Subcutaneous adipose tissue (tissue), 4 donors: ENCODE results near the gene TMEM128. TPM values are rescaled to one million over a fixed set of nuclear protein-coding genes. Genes with fewer than 3 reads are reported as not detected.

Experiments
- total RNA-seq, 4 donors: library from RNA; depleted of rRNA; stranded (reverse); fragments of >200 nt; gene quantifications; one replicate each; pipeline ENCODE4 v1.1.0, GENCODE V29; 2016
- TF ChIP-seq, protein P1 (sequence below): fragments of 450-650 bp; IDR thresholded peaks from one replicate; pipeline ENCODE4 v1.5.1; 2016; ENCODE audit warnings: low read depth, mild to moderate bottlenecking, control low read depth, antibody characterized with exemption, moderate library complexity

Gene TMEM128
- total RNA-seq, 4 donors from 2014 or later = 15.2 to 24.5 (median 17.3) TPM

DNA sequence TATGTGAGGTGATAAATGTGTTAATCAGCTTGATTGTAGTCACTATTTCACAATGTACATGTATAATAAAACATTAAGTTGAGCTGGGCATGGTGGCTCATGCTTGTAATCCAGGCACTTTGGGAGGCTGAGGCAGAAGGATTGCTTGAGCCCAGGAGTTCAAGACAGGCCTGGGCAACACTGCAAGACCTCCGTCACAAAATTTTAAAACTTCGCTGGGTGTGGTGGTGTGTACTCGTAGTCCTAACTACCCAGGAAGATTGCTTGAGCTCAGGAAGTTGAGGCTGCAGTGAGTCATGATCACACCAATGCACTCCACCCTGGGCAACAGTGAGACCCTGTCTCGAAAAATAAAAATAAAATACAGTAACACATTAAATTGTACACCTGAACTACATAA is 21.8 kb upstream of the TMEM128 start:
- TF ChIP-seq, protein P1, sequence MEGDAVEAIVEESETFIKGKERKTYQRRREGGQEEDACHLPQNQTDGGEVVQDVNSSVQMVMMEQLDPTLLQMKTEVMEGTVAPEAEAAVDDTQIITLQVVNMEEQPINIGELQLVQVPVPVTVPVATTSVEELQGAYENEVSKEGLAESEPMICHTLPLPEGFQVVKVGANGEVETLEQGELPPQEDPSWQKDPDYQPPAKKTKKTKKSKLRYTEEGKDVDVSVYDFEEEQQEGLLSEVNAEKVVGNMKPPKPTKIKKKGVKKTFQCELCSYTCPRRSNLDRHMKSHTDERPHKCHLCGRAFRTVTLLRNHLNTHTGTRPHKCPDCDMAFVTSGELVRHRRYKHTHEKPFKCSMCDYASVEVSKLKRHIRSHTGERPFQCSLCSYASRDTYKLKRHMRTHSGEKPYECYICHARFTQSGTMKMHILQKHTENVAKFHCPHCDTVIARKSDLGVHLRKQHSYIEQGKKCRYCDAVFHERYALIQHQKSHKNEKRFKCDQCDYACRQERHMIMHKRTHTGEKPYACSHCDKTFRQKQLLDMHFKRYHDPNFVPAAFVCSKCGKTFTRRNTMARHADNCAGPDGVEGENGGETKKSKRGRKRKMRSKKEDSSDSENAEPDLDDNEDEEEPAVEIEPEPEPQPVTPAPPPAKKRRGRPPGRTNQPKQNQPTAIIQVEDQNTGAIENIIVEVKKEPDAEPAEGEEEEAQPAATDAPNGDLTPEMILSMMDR = no peak

DNA sequence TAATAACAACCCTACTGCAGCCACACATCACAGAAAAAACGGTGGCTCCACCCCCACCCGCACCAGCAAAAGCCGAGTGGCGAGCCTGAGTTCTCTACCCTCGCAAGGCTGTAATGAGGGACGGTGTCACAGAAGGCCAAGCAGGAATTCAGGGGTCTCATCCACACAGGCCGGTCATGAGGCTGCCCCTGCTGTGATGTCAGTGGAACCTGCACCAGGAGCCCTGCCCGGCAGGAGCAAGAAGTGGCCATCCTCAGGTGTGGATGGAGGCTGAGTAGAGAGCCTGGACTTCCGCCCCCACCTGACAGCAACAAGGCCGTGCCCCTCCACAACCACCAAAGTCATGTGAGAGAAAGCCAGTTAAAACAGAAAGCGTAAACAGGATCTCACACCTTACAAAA is 21.3 kb upstream of the TMEM128 start:
- TF ChIP-seq, protein P1 = no peak

DNA sequence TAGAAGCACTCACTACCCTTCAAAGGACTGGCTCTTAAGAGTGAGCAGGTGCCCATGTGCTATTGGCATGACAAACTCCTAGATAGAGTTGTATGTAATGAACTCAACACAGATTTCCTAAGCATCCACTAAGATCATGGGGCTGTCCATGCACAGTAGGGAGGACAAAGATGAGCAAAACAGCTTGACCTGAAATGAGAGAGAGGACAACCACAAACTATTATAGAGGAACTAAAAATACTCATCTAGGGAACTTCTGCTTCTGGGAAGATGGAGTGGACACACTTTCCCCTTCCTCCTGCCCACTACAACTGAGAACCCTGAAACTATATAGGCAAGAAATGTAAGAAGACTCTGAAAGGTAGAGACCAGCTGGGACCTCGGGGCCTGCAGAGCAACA is 20.8 kb upstream of the TMEM128 start:
- TF ChIP-seq, protein P1 = no peak

DNA sequence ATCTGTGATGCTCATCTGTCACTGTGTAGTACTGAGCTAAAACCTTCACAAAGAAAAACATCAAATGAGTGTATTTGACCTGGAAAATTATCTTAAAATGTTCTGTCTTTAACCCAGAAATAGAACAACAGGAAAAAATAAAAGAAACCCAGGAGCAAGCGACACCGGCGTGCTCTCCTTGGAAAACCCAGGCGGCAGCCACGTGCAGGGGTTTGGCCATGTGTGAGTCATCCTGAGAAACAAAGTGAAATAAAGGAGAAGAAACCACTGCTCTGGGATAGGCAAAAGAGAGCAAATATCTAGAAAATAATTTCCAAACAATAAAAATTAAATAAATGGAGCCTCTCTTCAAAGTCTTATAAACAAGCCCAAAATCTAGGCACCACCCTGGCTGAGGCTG is 20.0 kb upstream of the TMEM128 start:
- TF ChIP-seq, protein P1 = no peak

DNA sequence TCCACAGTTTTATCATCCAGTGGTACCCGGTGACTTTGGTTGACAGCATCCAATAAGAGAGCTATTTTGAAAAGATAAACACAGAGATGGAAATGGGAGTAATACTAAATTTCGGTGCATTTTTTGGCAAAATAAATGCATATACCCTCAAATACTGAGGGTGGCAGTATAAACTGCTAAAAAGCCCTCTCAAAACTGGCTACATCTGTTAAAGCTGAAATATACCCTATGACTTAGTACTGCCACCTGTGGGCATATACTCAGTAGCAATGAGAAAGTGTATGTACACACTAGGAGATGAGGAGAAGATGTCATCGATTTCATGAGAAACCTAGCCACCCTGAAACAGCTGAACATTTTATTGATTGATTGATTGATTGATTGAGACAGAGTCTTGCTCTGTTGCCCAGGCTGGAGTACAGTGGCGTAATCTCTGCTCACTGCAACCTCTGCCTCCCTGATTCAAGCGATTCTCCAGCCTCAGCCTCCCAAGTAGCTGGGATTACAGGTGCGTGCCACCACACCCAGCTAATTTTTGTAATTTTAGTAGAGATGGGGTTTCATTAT is 12.2 kb upstream of the TMEM128 start:
- TF ChIP-seq, protein P1 = no peak

DNA sequence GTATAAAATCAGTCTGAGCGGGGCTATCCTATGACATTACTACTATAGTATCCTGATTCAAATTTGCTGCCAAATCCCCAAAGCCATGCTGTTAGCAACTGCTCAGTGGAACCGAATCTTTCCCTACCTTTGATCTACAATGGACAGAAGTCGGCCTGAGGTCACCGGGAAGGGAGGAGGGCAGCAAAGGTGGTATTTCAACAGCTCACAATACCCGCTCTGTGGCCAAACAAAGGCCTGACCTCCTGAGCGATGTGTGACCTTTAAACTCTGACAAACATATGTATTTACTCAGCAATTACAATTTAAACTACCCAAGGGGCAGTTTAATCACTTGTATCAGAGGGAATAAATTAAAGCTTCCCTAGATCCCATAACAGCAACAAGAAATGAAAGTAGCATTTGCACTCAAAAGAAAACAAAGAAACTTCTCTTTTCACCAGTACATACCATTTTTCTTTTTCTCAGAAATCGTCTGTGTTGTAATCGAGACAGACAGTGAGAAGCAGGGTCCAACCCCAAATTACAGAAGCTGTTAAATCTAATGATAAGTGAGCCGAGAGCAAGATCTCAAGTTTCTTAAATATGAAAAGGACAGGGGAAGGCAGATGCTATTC is 11.6 kb upstream of the TMEM128 start:
- TF ChIP-seq, protein P1 = no peak

DNA sequence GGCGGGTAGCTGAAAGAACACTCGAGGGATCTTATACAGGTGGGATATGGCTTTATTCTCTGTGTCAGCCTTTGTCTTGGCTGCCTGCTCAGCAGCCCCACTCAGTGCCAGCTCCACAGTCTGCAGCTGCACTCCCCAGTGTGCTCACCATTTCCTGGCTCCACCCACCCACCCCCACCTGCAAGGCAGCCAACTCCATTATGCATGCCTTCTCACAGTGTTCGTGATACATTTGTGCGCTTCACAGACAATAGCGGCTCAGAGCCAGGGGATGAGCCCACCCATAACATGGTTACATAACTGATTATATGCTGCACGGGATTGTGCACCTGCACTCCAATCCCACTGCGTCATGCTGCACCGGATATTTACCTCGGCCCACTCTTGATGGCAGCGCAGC is 8.8 kb upstream of the TMEM128 start:
- TF ChIP-seq, protein P1 = no peak
